Neural progenitor cell (in vitro differentiated cells): ENCODE data around the gene RAPH1.

Experiments used
- EZH2 ChIP-seq: fragments of 200-600 bp; sonication (generic); IDR thresholded peaks from 2 replicates; pipeline ENCODE4 v1.6.1; 2017; ENCODE audit warnings: antibody characterized with exemption, mild to moderate bottlenecking, moderate library complexity
- EZH2phosphoT487 ChIP-seq: fragments of 200-600 bp; sonication (generic); IDR thresholded peaks from 2 replicates; pipeline ENCODE4 v1.6.1; 2017; ENCODE audit warnings: antibody characterized with exemption
- TF ChIP-seq, protein P1 (sequence below): fragments of 200-600 bp; sonication (generic); IDR thresholded peaks from 2 replicates; pipeline ENCODE4 v1.5.1; 2017; ENCODE audit warnings: antibody characterized with exemption, mild to moderate bottlenecking

DNA sequence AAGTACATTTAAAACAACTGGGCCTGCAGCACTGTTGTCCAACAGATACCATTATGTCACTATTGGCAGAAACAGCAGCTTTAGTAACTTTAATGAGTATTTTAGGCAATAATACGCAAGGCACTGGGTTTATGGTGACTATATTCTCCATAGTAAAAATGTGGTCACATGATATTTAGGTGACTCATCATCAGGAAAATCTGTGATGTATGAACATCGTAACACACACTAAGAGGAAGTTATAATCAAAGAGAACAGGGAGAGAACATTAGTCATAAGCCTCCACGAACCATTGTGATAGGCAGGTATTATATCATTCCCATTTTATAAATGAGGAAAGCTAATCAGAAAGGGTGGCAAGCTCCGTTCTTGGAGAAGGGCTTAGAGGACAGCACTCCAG, 36.9 kb downstream of the RAPH1 start:
- TF ChIP-seq, protein P1, sequence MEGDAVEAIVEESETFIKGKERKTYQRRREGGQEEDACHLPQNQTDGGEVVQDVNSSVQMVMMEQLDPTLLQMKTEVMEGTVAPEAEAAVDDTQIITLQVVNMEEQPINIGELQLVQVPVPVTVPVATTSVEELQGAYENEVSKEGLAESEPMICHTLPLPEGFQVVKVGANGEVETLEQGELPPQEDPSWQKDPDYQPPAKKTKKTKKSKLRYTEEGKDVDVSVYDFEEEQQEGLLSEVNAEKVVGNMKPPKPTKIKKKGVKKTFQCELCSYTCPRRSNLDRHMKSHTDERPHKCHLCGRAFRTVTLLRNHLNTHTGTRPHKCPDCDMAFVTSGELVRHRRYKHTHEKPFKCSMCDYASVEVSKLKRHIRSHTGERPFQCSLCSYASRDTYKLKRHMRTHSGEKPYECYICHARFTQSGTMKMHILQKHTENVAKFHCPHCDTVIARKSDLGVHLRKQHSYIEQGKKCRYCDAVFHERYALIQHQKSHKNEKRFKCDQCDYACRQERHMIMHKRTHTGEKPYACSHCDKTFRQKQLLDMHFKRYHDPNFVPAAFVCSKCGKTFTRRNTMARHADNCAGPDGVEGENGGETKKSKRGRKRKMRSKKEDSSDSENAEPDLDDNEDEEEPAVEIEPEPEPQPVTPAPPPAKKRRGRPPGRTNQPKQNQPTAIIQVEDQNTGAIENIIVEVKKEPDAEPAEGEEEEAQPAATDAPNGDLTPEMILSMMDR = no peak
- TF ChIP-seq EZH2 = no peak
- TF ChIP-seq EZH2phosphoT487 = no peak
